Measurements from ENCODE around the gene PRKN. TPM values are rescaled to one million over a fixed set of nuclear protein-coding genes. Genes with fewer than 3 reads are reported as not detected.

The PRKN gene
- total RNA-seq, 1 donor from 2014 or later = 25.5 TPM

DNA sequence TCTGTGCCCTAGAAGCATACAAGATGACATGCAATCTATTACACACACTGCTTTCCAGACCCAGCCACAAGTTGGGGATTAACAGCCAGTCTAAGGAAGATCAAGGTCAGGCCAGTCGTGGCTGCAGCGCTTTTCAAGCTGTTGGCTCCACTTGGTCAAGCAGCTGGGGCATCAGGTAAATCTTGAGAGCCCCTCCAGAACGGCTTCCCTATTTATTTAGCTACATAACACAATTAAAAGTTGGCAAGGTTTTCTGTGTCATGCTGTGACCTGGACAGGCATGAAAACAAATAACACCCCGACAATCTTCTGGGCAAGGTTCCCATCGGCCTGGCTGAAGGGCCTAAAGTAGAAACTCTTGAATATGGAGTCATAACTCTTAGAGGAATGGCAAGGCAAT, 524.3 kb downstream of the PRKN start:
- peak overlapping the region; percentile 64 for H3K27ac ChIP-seq (replicated peaks)
- H3K4me3 ChIP-seq = no peak overlapping the region
- peak; percentile 32 for DNase-seq
- peaks cover 39% of the 10 kb centered on the region for H3K4me1 ChIP-seq
- TF ChIP-seq, protein P1, sequence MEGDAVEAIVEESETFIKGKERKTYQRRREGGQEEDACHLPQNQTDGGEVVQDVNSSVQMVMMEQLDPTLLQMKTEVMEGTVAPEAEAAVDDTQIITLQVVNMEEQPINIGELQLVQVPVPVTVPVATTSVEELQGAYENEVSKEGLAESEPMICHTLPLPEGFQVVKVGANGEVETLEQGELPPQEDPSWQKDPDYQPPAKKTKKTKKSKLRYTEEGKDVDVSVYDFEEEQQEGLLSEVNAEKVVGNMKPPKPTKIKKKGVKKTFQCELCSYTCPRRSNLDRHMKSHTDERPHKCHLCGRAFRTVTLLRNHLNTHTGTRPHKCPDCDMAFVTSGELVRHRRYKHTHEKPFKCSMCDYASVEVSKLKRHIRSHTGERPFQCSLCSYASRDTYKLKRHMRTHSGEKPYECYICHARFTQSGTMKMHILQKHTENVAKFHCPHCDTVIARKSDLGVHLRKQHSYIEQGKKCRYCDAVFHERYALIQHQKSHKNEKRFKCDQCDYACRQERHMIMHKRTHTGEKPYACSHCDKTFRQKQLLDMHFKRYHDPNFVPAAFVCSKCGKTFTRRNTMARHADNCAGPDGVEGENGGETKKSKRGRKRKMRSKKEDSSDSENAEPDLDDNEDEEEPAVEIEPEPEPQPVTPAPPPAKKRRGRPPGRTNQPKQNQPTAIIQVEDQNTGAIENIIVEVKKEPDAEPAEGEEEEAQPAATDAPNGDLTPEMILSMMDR (IDR thresholded peaks at IDR 0.05; ENCODE audit: borderline replicate concordance) = no peak
- no peaks in the 10 kb centered on the region for H3K36me3 ChIP-seq
- intact Hi-C loops (cut with micrococcal nuclease) = no loop called here
- H3K27me3 ChIP-seq (ENCODE audit: low read depth) = no peaks in the 10 kb centered on the region
- no peaks in the 10 kb centered on the region for H3K9me3 ChIP-seq (replicated peaks)

DNA sequence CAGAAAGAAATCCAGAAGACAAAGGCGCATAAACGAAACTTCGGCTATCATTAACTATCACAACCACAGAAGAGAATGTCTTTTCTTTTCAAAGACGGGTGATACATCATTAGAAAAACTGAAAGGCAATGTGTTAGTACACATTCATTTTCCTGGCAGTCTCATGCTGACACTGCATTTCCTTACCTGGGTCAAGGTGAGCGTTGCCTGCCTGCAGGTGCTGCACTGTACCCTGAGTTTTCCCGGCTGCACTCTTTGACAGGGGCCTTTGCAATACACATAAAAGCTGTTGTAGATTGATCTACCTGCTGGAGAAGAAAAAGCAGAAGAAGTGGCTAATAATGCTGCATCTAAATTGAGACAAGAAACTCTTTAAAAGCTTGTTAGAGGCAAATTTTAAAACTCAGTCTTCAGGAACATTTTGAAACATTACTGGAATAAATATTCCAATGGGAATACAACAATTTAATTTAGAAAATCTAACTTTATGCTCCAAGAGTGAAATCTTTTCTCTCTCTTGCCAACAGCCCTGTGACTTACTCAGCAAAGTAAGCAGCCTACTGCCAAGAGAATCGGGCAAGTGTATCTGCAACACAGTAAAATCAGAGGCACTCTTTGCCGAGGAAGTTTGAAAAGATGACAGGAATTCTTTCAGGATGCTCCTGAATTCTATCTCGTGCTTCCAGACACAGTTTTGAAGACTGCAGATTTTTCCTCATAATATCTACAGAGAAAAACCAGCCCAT, 526.4 kb downstream of the PRKN start:
- intact Hi-C loops (cut with micrococcal nuclease) = no loop called here
- no peak overlapping the region for H3K4me3 ChIP-seq
- H3K27ac ChIP-seq (replicated peaks) = peak overlapping the region; percentile 22
- no peaks in the 10 kb centered on the region for H3K27me3 ChIP-seq (ENCODE audit: low read depth)
- no peaks in the 10 kb centered on the region for H3K36me3 ChIP-seq
- TF ChIP-seq, protein P1 (IDR thresholded peaks at IDR 0.05; ENCODE audit: borderline replicate concordance) = no peak
- DNase-seq = no peak
- no peaks in the 10 kb centered on the region for H3K9me3 ChIP-seq (replicated peaks)
- peaks cover 39% of the 10 kb centered on the region for H3K4me1 ChIP-seq

DNA sequence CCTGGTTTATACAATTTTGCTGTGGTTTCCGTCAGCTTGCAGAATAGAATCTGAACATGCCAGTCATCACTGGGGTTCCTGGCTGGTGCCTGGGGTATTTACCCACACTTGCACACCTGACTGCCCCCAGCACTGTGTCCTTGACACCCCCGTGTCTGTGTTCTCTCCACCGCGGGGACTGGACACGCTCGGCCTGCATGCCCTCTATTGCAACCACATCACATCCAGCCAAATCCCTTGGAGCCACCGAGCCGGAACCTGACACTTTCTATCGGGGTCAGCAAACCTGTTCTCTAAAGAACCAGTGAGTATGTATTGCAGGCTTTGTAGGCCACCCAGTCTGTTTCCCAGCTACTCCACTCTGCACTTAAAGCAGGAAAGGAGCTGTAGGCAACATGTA, 527.5 kb downstream of the PRKN start:
- H3K4me3 ChIP-seq = no peak overlapping the region
- no peak for DNase-seq
- H3K27me3 ChIP-seq (ENCODE audit: low read depth) = no peaks in the 10 kb centered on the region
- TF ChIP-seq, protein P1 (IDR thresholded peaks at IDR 0.05; ENCODE audit: borderline replicate concordance) = no peak
- intact Hi-C loops (cut with micrococcal nuclease) = no loop called here
- H3K27ac ChIP-seq (replicated peaks) = no peak overlapping the region
- no peaks in the 10 kb centered on the region for H3K9me3 ChIP-seq (replicated peaks)
- no peaks in the 10 kb centered on the region for H3K36me3 ChIP-seq
- H3K4me1 ChIP-seq = peaks cover 47% of the 10 kb centered on the region

DNA sequence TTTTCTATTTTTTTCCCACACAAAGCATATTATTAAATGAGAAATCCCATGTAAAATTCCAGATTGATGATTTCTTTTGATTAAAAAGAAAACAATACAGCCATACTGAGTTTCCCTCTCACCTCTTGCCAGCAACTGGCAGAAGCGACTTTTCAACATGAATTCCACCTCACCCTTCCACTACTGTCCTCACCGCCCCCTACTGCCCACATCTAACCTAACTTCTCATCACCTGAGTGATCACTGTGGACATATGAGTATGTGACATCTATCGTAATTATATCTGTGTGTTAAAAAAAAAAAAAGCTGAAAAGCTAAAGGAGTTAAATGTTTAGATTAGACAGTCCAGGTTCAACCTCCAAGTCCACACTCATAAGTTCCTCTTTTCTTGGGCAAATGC, 528.6 kb downstream of the PRKN start:
- H3K9me3 ChIP-seq (replicated peaks) = no peaks in the 10 kb centered on the region
- H3K4me1 ChIP-seq = peaks cover 44% of the 10 kb centered on the region
- DNase-seq = no peak
- H3K36me3 ChIP-seq = no peaks in the 10 kb centered on the region
- TF ChIP-seq, protein P1 (IDR thresholded peaks at IDR 0.05; ENCODE audit: borderline replicate concordance) = no peak
- no peaks in the 10 kb centered on the region for H3K27me3 ChIP-seq (ENCODE audit: low read depth)
- no peak overlapping the region for H3K27ac ChIP-seq (replicated peaks)
- H3K4me3 ChIP-seq = no peak overlapping the region
- intact Hi-C loops (cut with micrococcal nuclease) = no loop called here

DNA sequence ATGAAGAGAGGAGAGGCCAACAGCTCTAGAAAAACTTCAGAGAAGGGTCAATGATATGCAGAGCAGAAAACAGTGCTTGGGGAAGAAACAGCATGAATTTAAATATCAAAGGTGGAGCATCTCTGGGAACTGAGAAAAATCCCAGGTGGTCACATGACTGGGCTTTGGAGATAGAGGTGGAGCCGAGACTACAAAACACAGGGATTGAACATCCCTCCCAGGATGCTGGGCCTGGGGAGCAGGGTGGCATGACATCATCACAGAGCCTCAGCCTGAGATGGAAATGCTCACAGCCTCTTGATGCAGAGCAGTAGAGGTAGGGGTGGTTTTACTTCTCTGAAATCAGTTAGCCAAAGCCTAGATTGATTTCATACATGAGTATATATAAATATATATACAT, 529.5 kb downstream of the PRKN start:
- intact Hi-C loops (cut with micrococcal nuclease) = no loop called here
- H3K27ac ChIP-seq (replicated peaks) = no peak overlapping the region

More for the DNA sequence above, 529.5 kb downstream of the PRKN start:
- Histone ChIP-seq H3K4me3 (no peak overlapping the region), H3K9me3 (replicated peaks) (no peaks in the 10 kb centered on the region), H3K27me3 (ENCODE audit: low read depth) (no peaks in the 10 kb centered on the region), H3K4me1 (peaks cover 35% of the 10 kb centered on the region), H3K36me3 (no peaks in the 10 kb centered on the region)
- no peak for DNase-seq
- TF ChIP-seq, protein P1 (IDR thresholded peaks at IDR 0.05; ENCODE audit: borderline replicate concordance) = no peak
